Astrocyte (in vitro differentiated cells and primary cell): ENCODE data around the gene HSF5. TPM values are rescaled to one million over a fixed set of nuclear protein-coding genes. Genes with fewer than 3 reads are reported as not detected.

Source experiments
- DNase-seq: peaks from one replicate; pipeline ENCODE4 v3.0.0-alpha.2; 2010; ENCODE audit warnings: low read depth
- FAIRE-seq: peaks from 2 replicates; lab custom pipeline; 2011; peaks lifted over from hg19 to GRCh38; lab: Jason Lieb, UNC
- H2AFZ ChIP-seq: 2 replicates; pipeline ENCODE4 v1.6.0; 2012; ENCODE audit warnings: low read depth, low read length, inconsistent platforms
- H3K27ac ChIP-seq: 2 replicates; pipeline ENCODE4 v1.5.1; 2011; ENCODE audit warnings: low read depth, low read length, inconsistent platforms
- H3K27me3 ChIP-seq: 2 replicates; pipeline ENCODE4 v1.6.0; 2011; ENCODE audit warnings: low read length, inconsistent platforms; ENCODE audit not compliant: insufficient read depth
- H3K36me3 ChIP-seq: 2 replicates; pipeline ENCODE4 v1.5.1; 2011; ENCODE audit warnings: low read length, inconsistent platforms; ENCODE audit not compliant: insufficient read depth
- H3K4me1 ChIP-seq: 2 replicates; pipeline ENCODE4 v1.5.1; 2011; ENCODE audit warnings: low read length, inconsistent platforms; ENCODE audit not compliant: insufficient read depth
- H3K4me2 ChIP-seq: 2 replicates; pipeline ENCODE4 v1.6.0; 2012; ENCODE audit warnings: low read length, inconsistent platforms
- H3K4me3 ChIP-seq: 2 replicates; pipeline ENCODE4 v1.5.1; 2011; ENCODE audit warnings: low read depth, mild to moderate bottlenecking, low read length, inconsistent platforms; ENCODE audit not compliant: insufficient read depth
- H3K79me2 ChIP-seq: 2 replicates; pipeline ENCODE4 v1.6.0; 2012; ENCODE audit warnings: mild to moderate bottlenecking, low read length, inconsistent platforms; ENCODE audit not compliant: insufficient read depth
- H3K9ac ChIP-seq: 2 replicates; pipeline ENCODE4 v1.6.0; 2012; ENCODE audit warnings: mild to moderate bottlenecking, low read length, inconsistent platforms
- H3K9me3 ChIP-seq: 2 replicates; pipeline ENCODE4 v1.5.1; 2012; ENCODE audit warnings: low read depth, mild to moderate bottlenecking, low read length, inconsistent platforms; ENCODE audit not compliant: insufficient read depth
- H4K20me1 ChIP-seq: 2 replicates; pipeline ENCODE4 v1.6.0; 2012; ENCODE audit warnings: low read length, inconsistent platforms; ENCODE audit not compliant: insufficient read depth
- H3K27ac Mint-ChIP-seq: one replicate; pipeline ENCODE4 v1.8.0; 2021; ENCODE audit warnings: mild to moderate bottlenecking, mixed read lengths; ENCODE audit not compliant: unreplicated experiment
- H3K27me3 Mint-ChIP-seq: one replicate; pipeline ENCODE4 v1.8.0; 2021; ENCODE audit warnings: low read depth, mixed read lengths; ENCODE audit not compliant: unreplicated experiment
- H3K36me3 Mint-ChIP-seq: one replicate; pipeline ENCODE4 v1.8.0; 2021; ENCODE audit warnings: low read depth, mixed read lengths; ENCODE audit not compliant: unreplicated experiment
- H3K4me1 Mint-ChIP-seq: one replicate; pipeline ENCODE4 v1.8.0; 2021; ENCODE audit warnings: low read depth, mixed read lengths; ENCODE audit not compliant: unreplicated experiment
- H3K4me3 Mint-ChIP-seq: one replicate; pipeline ENCODE4 v1.8.0; 2021; ENCODE audit warnings: mild to moderate bottlenecking, moderate library complexity, mixed read lengths; ENCODE audit not compliant: unreplicated experiment
- H3K9me3 Mint-ChIP-seq: one replicate; pipeline ENCODE4 v1.8.0; 2021; ENCODE audit warnings: mild to moderate bottlenecking, mixed read lengths; ENCODE audit not compliant: unreplicated experiment
- EZH2 ChIP-seq: IDR thresholded peaks from 2 replicates; pipeline ENCODE4 v1.6.1; 2012; ENCODE audit warnings: mild to moderate bottlenecking, low read length, inconsistent platforms; ENCODE audit not compliant: insufficient read depth
- total RNA-seq: library from RNA; stranded (reverse); gene quantifications from 2 replicates; pipeline ENCODE4 v1.2.1, GENCODE V29; 2021
- TF ChIP-seq, protein P1 (sequence below): IDR thresholded peaks from 2 replicates; pipeline ENCODE4 v1.5.1; 2011; ENCODE audit warnings: low read depth, mild to moderate bottlenecking, inconsistent platforms, low read length, moderate library complexity; ENCODE audit not compliant: insufficient read depth

The HSF5 gene
- total RNA-seq, 1 donor from 2014 or later = not detected

DNA sequence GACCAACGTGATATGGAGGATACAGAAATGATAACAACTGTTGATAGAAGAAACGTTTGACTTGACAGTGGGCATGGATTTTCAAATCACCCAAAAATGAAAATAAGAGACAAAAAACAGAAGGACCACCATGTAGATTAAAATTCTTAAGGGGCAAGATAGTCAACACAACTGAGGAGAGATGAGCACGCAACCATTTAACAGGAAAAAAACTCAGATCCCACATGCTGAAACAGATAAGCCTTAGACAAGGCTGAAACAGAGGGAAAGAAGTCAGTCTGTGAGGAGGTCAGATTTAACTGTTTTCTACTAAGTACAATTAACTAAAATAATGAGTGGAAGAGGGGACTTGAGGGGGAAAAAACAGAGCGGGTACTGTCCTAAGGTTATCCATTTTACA is 92.0 kb downstream of the HSF5 start:
- Histone ChIP-seq H3K79me2 (no peaks in the 10 kb centered on the region), H3K9ac (no peak overlapping the region), H3K36me3 (no peaks in the 10 kb centered on the region), H4K20me1 (no peaks in the 10 kb centered on the region), H3K4me3 (no peak overlapping the region), H3K4me2 (no peak overlapping the region), H3K27ac (no peak overlapping the region), H3K27me3 (peaks cover 38% of the 10 kb centered on the region), H2AFZ (no peak overlapping the region), H3K4me1 (peaks cover 6% of the 10 kb centered on the region), H3K9me3 (no peaks in the 10 kb centered on the region)
- no peak for FAIRE-seq
- peaks cover 7% of the 10 kb centered on the region for H3K4me1 Mint-ChIP-seq
- H3K27me3 Mint-ChIP-seq = peaks cover 16% of the 10 kb centered on the region
- TF ChIP-seq, protein P1, sequence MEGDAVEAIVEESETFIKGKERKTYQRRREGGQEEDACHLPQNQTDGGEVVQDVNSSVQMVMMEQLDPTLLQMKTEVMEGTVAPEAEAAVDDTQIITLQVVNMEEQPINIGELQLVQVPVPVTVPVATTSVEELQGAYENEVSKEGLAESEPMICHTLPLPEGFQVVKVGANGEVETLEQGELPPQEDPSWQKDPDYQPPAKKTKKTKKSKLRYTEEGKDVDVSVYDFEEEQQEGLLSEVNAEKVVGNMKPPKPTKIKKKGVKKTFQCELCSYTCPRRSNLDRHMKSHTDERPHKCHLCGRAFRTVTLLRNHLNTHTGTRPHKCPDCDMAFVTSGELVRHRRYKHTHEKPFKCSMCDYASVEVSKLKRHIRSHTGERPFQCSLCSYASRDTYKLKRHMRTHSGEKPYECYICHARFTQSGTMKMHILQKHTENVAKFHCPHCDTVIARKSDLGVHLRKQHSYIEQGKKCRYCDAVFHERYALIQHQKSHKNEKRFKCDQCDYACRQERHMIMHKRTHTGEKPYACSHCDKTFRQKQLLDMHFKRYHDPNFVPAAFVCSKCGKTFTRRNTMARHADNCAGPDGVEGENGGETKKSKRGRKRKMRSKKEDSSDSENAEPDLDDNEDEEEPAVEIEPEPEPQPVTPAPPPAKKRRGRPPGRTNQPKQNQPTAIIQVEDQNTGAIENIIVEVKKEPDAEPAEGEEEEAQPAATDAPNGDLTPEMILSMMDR = no peak
- no peak for TF ChIP-seq EZH2
- H3K9me3 Mint-ChIP-seq = no peaks in the 10 kb centered on the region
- H3K27ac Mint-ChIP-seq = peak overlapping the region; percentile 48
- H3K4me3 Mint-ChIP-seq = no peak overlapping the region
- DNase-seq = no peak
- no peaks in the 10 kb centered on the region for H3K36me3 Mint-ChIP-seq

DNA sequence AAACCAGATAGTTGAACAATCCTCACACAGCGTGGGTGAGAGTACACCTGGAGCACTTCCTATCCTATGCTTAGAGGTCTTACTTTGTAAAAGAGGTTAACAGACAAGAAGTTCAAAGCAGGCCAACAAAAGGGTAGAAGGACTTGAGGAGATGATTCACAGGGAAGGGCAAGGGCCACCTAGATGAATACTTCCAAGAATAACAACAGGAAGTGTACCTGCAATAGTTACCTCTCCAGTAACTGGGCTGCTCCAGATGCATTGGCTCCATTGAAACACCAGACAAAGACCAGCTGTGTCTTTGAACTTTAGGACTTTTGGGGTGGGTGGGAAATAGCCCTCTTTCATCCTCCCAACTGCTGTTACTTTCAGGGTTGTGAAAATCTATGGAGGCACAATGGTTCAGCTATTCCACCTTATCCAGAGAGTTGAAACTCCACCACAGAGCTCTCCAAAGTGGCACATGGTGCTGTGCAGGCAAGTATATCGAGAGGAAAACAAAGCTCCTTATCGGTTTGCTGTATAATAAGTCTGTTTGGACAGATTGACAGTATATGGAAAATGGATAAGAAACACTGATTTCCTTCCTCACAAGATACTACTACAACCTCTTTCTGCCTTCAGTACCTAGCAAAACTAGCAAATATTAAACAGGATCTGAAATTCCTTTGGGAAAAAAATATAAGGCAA is 93.5 kb downstream of the HSF5 start:
- peaks cover 36% of the 10 kb centered on the region for H3K27me3 ChIP-seq
- H3K9ac ChIP-seq = no peak overlapping the region
- Mint-ChIP-seq H3K4me3 (no peak overlapping the region), H3K27me3 (peaks cover 18% of the 10 kb centered on the region), H3K9me3 (no peaks in the 10 kb centered on the region), H3K4me1 (peaks cover 7% of the 10 kb centered on the region), H3K36me3 (no peaks in the 10 kb centered on the region), H3K27ac (no peak overlapping the region)
- H3K4me3 ChIP-seq = no peak overlapping the region
- no peak overlapping the region for H3K27ac ChIP-seq
- peaks cover 6% of the 10 kb centered on the region for H3K4me1 ChIP-seq
- DNase-seq = no peak
- no peaks in the 10 kb centered on the region for H3K79me2 ChIP-seq
- TF ChIP-seq, protein P1 = no peak
- no peak for TF ChIP-seq EZH2
- H4K20me1 ChIP-seq = no peaks in the 10 kb centered on the region
- H3K36me3 ChIP-seq = no peaks in the 10 kb centered on the region
- no peak overlapping the region for H3K4me2 ChIP-seq
- H2AFZ ChIP-seq = no peak overlapping the region
- no peak for FAIRE-seq
- no peaks in the 10 kb centered on the region for H3K9me3 ChIP-seq

DNA sequence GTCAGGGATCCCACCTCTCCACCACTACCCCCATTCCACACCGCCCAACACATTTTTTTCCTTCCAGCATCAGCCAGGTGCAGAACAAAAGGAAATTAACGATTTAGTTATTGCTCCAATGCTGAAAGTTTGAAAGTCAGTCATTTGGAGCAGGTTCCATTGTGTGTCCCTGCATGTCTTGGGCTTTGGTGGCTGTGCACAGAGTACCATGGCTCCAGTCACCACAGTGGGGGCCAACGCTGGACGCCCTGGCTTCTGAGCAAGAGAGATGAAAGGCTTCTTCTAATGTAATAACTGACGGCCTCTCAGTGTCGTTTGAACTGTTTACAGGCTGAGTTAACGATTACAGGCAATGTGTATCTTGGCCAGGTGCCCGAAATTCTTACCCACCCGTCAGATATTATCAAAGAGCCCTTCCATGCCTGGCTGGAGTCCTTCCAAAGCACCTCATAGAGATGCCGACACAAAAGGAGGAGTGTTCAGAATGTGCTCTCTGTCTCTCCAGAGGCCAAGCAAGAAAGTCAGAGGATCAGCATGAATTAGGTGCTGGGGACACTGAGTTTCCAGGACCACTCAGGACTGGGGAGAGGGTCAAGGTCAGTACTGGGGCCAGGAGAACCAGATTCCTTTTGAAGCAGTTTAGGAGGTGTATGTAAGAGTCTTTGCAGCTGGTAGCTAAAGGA is 96.8 kb downstream of the HSF5 start:
- Mint-ChIP-seq H3K27ac (no peak overlapping the region), H3K4me1 (peaks cover 13% of the 10 kb centered on the region), H3K27me3 (peaks cover 3% of the 10 kb centered on the region), H3K9me3 (no peaks in the 10 kb centered on the region), H3K36me3 (no peaks in the 10 kb centered on the region), H3K4me3 (no peak overlapping the region)
- Histone ChIP-seq H3K79me2 (no peaks in the 10 kb centered on the region), H3K9me3 (no peaks in the 10 kb centered on the region), H3K4me3 (no peak overlapping the region), H3K36me3 (no peaks in the 10 kb centered on the region), H3K27ac (no peak overlapping the region), H3K4me1 (peaks cover 6% of the 10 kb centered on the region), H2AFZ (peak overlapping the region; percentile 16), H3K9ac (no peak overlapping the region), H4K20me1 (no peaks in the 10 kb centered on the region), H3K4me2 (peak overlapping the region; percentile 61), H3K27me3 (peaks cover 45% of the 10 kb centered on the region)
- DNase-seq = peak; percentile 20
- no peak for FAIRE-seq
- TF ChIP-seq, protein P1 = no peak
- TF ChIP-seq EZH2 = no peak
